IMR-90 (cell line): ENCODE measurements around the gene FAM241A. TPM values are rescaled to one million over a fixed set of nuclear protein-coding genes. Genes with fewer than 3 reads are reported as not detected.

ENCODE experiments used
- ATAC-seq: fragments of 200-7000 bp; cut with Tn5 transposase; 2 replicates; pipeline ENCODE4 v1.9.1; 2020; ENCODE audit warnings: low read depth, mild to moderate bottlenecking, moderate library complexity
- BruUV-seq: library from RNA; stranded (reverse); fragments of 400-500 nt; replicated peaks from 2 replicates; lab custom pipeline; 2021; lab: Mats Ljungman, UMichigan
- CTCF ChIA-PET: fragments of 300-600 bp; formaldehyde crosslinking; extraction: SDS; loops from one replicate; lab custom pipeline; 2021; ENCODE audit warnings: antibody characterized with exemption; lab: Yijun Ruan, JAX
- POLR2A ChIA-PET: fragments of 300-600 bp; sonication (Branson Sonifier 250); formaldehyde crosslinking; loops from one replicate; lab custom pipeline; 2022; ENCODE audit warnings: antibody characterized with exemption; ENCODE audit not compliant: unreplicated experiment; lab: Charles Lee
- DNase-seq: peaks from one replicate; pipeline ENCODE4 v3.0.0; 2013
- H2AFZ ChIP-seq: replicated peaks from 2 replicates; pipeline ENCODE3; 2013; ENCODE audit warnings: low read length, mild to moderate bottlenecking; ENCODE audit not compliant: poor library complexity
- H2AK5ac ChIP-seq: 2 replicates; pipeline ENCODE4 v1.6.1; 2013; ENCODE audit warnings: low read depth, low read length, inconsistent platforms
- H2AK9ac ChIP-seq: replicated peaks from 2 replicates; pipeline ENCODE3; 2013; ENCODE audit warnings: mild to moderate bottlenecking, low read depth, low read length, moderate library complexity; ENCODE audit not compliant: poor library complexity
- H2BK120ac ChIP-seq: 2 replicates; pipeline ENCODE4 v1.6.1; 2013; ENCODE audit warnings: low read depth, low read length, inconsistent platforms
- H2BK15ac ChIP-seq: 3 replicates; pipeline ENCODE4 v1.6.1; 2013; ENCODE audit warnings: low read depth, low read length, inconsistent platforms
- H2BK20ac ChIP-seq: 2 replicates; pipeline ENCODE4 v1.6.1; 2013; ENCODE audit warnings: low read depth, mild to moderate bottlenecking, inconsistent platforms, low read length, moderate library complexity
- H2BK5ac ChIP-seq: 2 replicates; pipeline ENCODE4 v1.6.1; 2013; ENCODE audit warnings: mild to moderate bottlenecking, low read depth, low read length, inconsistent platforms; ENCODE audit not compliant: poor library complexity, severe bottlenecking
- H3K14ac ChIP-seq: replicated peaks from 2 replicates; pipeline ENCODE4 v1.6.1; 2013; ENCODE audit warnings: low read depth, low read length, inconsistent platforms
- H3K18ac ChIP-seq: 2 replicates; pipeline ENCODE4 v1.6.1; 2013; ENCODE audit warnings: low read depth, low read length, control low read depth
- H3K23ac ChIP-seq: 2 replicates; pipeline ENCODE4 v1.6.1; 2013; ENCODE audit warnings: low read depth, low read length, inconsistent platforms
- H3K27ac ChIP-seq: 2 replicates; pipeline ENCODE4 v1.5.1; 2013; ENCODE audit warnings: mild to moderate bottlenecking, control low read depth, low read length; ENCODE audit not compliant: insufficient read depth
- H3K27me3 ChIP-seq: 2 replicates; pipeline ENCODE4 v1.6.1; 2013; ENCODE audit warnings: low read length; ENCODE audit not compliant: control insufficient read depth, insufficient read depth
- H3K36me3 ChIP-seq: 2 replicates; pipeline ENCODE4 v1.6.1; 2013; ENCODE audit warnings: low read length, mixed read lengths; ENCODE audit not compliant: control insufficient read depth, insufficient read depth
- H3K4ac ChIP-seq: 2 replicates; pipeline ENCODE4 v1.6.1; 2013; ENCODE audit warnings: low read depth, low read length, inconsistent platforms
- H3K4me1 ChIP-seq: 2 replicates; pipeline ENCODE4 v1.6.1; 2013; ENCODE audit warnings: low read length, mixed read lengths; ENCODE audit not compliant: control insufficient read depth, insufficient read depth
- H3K4me2 ChIP-seq: 2 replicates; pipeline ENCODE4 v1.6.1; 2013; ENCODE audit warnings: low read depth, mild to moderate bottlenecking, control low read depth, low read length, moderate library complexity
- H3K4me3 ChIP-seq: 2 replicates; pipeline ENCODE4 v1.5.1; 2013; ENCODE audit warnings: low read depth, mild to moderate bottlenecking, control low read depth, low read length, moderate library complexity; ENCODE audit not compliant: insufficient read depth
- H3K56ac ChIP-seq: 2 replicates; pipeline ENCODE4 v1.6.1; 2013; ENCODE audit warnings: low read length, inconsistent platforms; ENCODE audit not compliant: insufficient read depth; ENCODE audit errors: extremely low read depth
- H3K79me1 ChIP-seq, 2 experiments: 2 replicates each; pipeline ENCODE4 v1.6.1; 2013; ENCODE audit warnings: low read length in 2 of 2, inconsistent platforms in 1 of 2, low read depth in 1 of 2
- H3K9ac ChIP-seq: 2 replicates; pipeline ENCODE4 v1.6.1; 2013; ENCODE audit warnings: low read depth, low read length, control low read depth
- H3K9me1 ChIP-seq: 2 replicates; pipeline ENCODE4 v1.6.1; 2013; ENCODE audit warnings: low read length, inconsistent platforms; ENCODE audit not compliant: insufficient read depth
- H3K9me3 ChIP-seq: 2 replicates; pipeline ENCODE4 v1.6.1; 2013; ENCODE audit warnings: low read length; ENCODE audit not compliant: control insufficient read depth, insufficient read depth
- H4K20me1 ChIP-seq: 2 replicates; pipeline ENCODE4 v1.6.1; 2013; ENCODE audit warnings: low read length, inconsistent platforms; ENCODE audit not compliant: insufficient read depth
- H4K5ac ChIP-seq: 2 replicates; pipeline ENCODE4 v1.6.1; 2013; ENCODE audit warnings: mild to moderate bottlenecking, low read depth, low read length, control low read depth
- H4K8ac ChIP-seq, 2 experiments: 2 replicates each; pipeline ENCODE4 v1.6.1; 2013; ENCODE audit warnings: low read depth in 2 of 2, low read length in 2 of 2, control low read depth in 1 of 2, inconsistent platforms in 1 of 2
- H4K91ac ChIP-seq: 2 replicates; pipeline ENCODE4 v1.6.1; 2013; ENCODE audit warnings: low read depth, low read length, inconsistent platforms; ENCODE audit not compliant: insufficient read depth
- BHLHE40 ChIP-seq: fragments of 150-350 bp; IDR thresholded peaks from 2 replicates; pipeline ENCODE4 v1.6.1; 2016; ENCODE audit warnings: mild to moderate bottlenecking, low read depth, low read length
- CEBPB ChIP-seq: IDR thresholded peaks from 2 replicates; pipeline ENCODE4 v1.6.1; 2012; ENCODE audit warnings: low read depth, low read length, improper control_type of control experiment
- CHD1 ChIP-seq: IDR thresholded peaks from 2 replicates; pipeline ENCODE4 v1.6.1; 2012; ENCODE audit warnings: low read depth, low read length, improper control_type of control experiment
- FOS ChIP-seq: fragments of 150-350 bp; IDR thresholded peaks from 2 replicates; pipeline ENCODE4 v1.6.1; 2016; ENCODE audit warnings: low read depth, low read length
- MAZ ChIP-seq: IDR thresholded peaks from 2 replicates; pipeline ENCODE4 v1.6.1; 2012; ENCODE audit warnings: low read depth, mild to moderate bottlenecking, low read length, improper control_type of control experiment, moderate library complexity, borderline replicate concordance
- MXI1 ChIP-seq: IDR thresholded peaks from 2 replicates; pipeline ENCODE4 v1.6.1; 2012; ENCODE audit warnings: low read depth, mild to moderate bottlenecking, low read length, moderate library complexity, borderline replicate concordance
- NFE2L2 ChIP-seq: fragments of 150-350 bp; IDR thresholded peaks from 2 replicates; pipeline ENCODE4 v1.6.1; 2016; ENCODE audit warnings: low read depth, mild to moderate bottlenecking, low read length
- POLR2A ChIP-seq: IDR thresholded peaks from 2 replicates; pipeline ENCODE4 v1.6.1; 2012; ENCODE audit warnings: mild to moderate bottlenecking, low read depth, low read length
- RAD21 ChIP-seq: IDR thresholded peaks from 2 replicates; pipeline ENCODE4 v1.6.1; 2012; ENCODE audit warnings: low read length, improper control_type of control experiment
- RCOR1 ChIP-seq: IDR thresholded peaks from 2 replicates; pipeline ENCODE4 v1.6.1; 2012; ENCODE audit warnings: mild to moderate bottlenecking, low read length, improper control_type of control experiment; ENCODE audit not compliant: insufficient replicate concordance
- RFX5 ChIP-seq: IDR thresholded peaks from 2 replicates; pipeline ENCODE4 v1.8.0; 2012; ENCODE audit warnings: low read depth, mild to moderate bottlenecking, low read length, moderate library complexity
- SMC3 ChIP-seq: fragments of 150-350 bp; IDR thresholded peaks from 2 replicates; pipeline ENCODE4 v1.6.1; 2016; ENCODE audit warnings: low read depth, mild to moderate bottlenecking, antibody characterized with exemption, low read length, moderate library complexity
- WGBS, 2 experiments: methylation state at CpG; one replicate each; pipeline versions ENCODE4 v1.1.5 to v1.1.7; 2013; ENCODE audit warnings: missing lambda C conversion rate in 2 of 2; ENCODE audit not compliant: insufficient read length in 1 of 2; ENCODE audit errors: extremely low coverage in 2 of 2; 5-methylcytosine and 5-hydroxymethylcytosine counted together
- dilution Hi-C: fragments of 300-500 bp; cut with HindIII; formaldehyde crosslinking; loops from one replicate; pipeline ENCODE4 v1.14.3; 2018; ENCODE audit warnings: low sequenced_read_pairs; ENCODE audit not compliant: unreplicated experiment
- in situ Hi-C: fragments of 300-500 bp; cut with MboI; formaldehyde crosslinking; loops from 3 replicates; pipeline ENCODE4 v1.14.3; 2019; ENCODE audit warnings: low sequenced_read_pairs, inconsistent platforms, mixed read lengths
- intact Hi-C: fragments of 100-400 bp; cut with micrococcal nuclease; formaldehyde crosslinking; loops from 2 replicates; pipeline ENCODE4 v1.10.0; 2022
- polyA plus RNA-seq, 3 experiments: library from polyadenylated mRNA; depleted of rRNA; stranded (reverse); fragments of >200 nt; gene quantifications; 2 replicates each; pipeline ENCODE4 v1.2.3, GENCODE V29; 2012; ENCODE audit warnings: low replicate concordance in 1 of 3
- total RNA-seq: library from RNA; depleted of rRNA; stranded (reverse); fragments of >200 nt; gene quantifications from 2 replicates; pipeline ENCODE4 v1.2.3, GENCODE V29; 2012
- TF ChIP-seq, protein P1 (sequence below): fragments of 150-350 bp; IDR thresholded peaks from 2 replicates; pipeline ENCODE4 v1.6.1; 2017; ENCODE audit warnings: mild to moderate bottlenecking, antibody characterized with exemption, low read length, low read depth
- TF ChIP-seq, protein P2 (sequence below): fragments of 150-350 bp; IDR thresholded peaks from 2 replicates; pipeline ENCODE4 v1.6.1; 2016; ENCODE audit warnings: low read depth, mild to moderate bottlenecking, low read length, moderate library complexity, borderline replicate concordance
- TF ChIP-seq, protein P3 (sequence below): conservative IDR thresholded peaks from 2 replicates; pipeline ENCODE4 v1.5.1; 2012; ENCODE audit warnings: mild to moderate bottlenecking, low read depth, low read length, improper control_type of control experiment

The FAM241A gene
- total and polyA plus RNA-seq, 2 of the 4 experiments (the other 2 are of a cell fraction) = under 0.01 to 0.24 TPM

DNA sequence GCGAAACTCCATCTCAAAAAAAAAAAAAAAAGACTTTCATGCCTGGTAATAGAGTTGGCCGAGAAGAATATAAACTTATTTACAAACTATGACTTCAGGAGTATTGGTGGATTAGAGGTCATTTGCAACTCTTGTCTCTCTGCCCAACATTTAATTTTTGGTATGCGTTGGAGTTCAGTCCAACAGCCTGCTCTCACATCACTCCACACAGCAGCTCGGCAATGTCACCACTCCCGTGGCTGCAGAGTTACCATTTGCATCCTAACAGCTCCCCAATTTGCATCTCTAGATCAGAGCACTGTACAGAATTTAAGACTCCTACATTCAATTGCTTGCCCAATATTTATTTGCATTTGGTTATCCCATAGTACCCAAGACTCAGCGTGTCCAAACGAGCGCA lies 45.4 kb downstream of the FAM241A start:
- no peak overlapping the region for H3K56ac ChIP-seq
- no peak overlapping the region for H2BK120ac ChIP-seq
- no peak for ATAC-seq
- no peak overlapping the region for H3K14ac ChIP-seq
- in situ Hi-C loops (no loop called here), intact Hi-C loops (no loop called here), dilution Hi-C loops (no loop called here)
- H3K36me3 ChIP-seq = no peaks in the 10 kb centered on the region
- no peaks in the 10 kb centered on the region for H3K9me1 ChIP-seq
- no peaks in the 10 kb centered on the region for H4K20me1 ChIP-seq
- no TSS peak for BruUV-seq
- ChIA-PET POLR2A (interaction anchor here (0.6 kb wide), 1 partner anchor 14 kb away, joined by 4 read pairs; no protein-coding TSS in a partner anchor), CTCF (interaction anchor here (1.1 to 1.2 kb wide), 2 partner anchors 10 to 13 kb away, joined by 3 to 5 read pairs; no protein-coding TSS in a partner anchor)
- H3K79me1 ChIP-seq = no peaks in the 10 kb centered on the region
- no peak overlapping the region for H2AK5ac ChIP-seq
- no peaks in the 10 kb centered on the region for H3K9me3 ChIP-seq
- no peak overlapping the region for H3K9ac ChIP-seq
- no peak overlapping the region for H3K23ac ChIP-seq
- no peak overlapping the region for H3K4me3 ChIP-seq
- DNase-seq = no peak
- H2BK20ac ChIP-seq = no peak overlapping the region
- TF ChIP-seq NFE2L2 (no peak), MAZ (no peak), FOS (no peak), RAD21 (no peak), CEBPB (no peak), RCOR1 (no peak), POLR2A (no peak), MXI1 (no peak), CHD1 (no peak), SMC3 (no peak), RFX5 (no peak), BHLHE40 (no peak)
- TF ChIP-seq, protein P1, sequence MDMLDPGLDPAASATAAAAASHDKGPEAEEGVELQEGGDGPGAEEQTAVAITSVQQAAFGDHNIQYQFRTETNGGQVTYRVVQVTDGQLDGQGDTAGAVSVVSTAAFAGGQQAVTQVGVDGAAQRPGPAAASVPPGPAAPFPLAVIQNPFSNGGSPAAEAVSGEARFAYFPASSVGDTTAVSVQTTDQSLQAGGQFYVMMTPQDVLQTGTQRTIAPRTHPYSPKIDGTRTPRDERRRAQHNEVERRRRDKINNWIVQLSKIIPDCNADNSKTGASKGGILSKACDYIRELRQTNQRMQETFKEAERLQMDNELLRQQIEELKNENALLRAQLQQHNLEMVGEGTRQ = no peak
- TF ChIP-seq, protein P2, sequence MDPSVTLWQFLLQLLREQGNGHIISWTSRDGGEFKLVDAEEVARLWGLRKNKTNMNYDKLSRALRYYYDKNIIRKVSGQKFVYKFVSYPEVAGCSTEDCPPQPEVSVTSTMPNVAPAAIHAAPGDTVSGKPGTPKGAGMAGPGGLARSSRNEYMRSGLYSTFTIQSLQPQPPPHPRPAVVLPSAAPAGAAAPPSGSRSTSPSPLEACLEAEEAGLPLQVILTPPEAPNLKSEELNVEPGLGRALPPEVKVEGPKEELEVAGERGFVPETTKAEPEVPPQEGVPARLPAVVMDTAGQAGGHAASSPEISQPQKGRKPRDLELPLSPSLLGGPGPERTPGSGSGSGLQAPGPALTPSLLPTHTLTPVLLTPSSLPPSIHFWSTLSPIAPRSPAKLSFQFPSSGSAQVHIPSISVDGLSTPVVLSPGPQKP = no peak
- TF ChIP-seq, protein P3, sequence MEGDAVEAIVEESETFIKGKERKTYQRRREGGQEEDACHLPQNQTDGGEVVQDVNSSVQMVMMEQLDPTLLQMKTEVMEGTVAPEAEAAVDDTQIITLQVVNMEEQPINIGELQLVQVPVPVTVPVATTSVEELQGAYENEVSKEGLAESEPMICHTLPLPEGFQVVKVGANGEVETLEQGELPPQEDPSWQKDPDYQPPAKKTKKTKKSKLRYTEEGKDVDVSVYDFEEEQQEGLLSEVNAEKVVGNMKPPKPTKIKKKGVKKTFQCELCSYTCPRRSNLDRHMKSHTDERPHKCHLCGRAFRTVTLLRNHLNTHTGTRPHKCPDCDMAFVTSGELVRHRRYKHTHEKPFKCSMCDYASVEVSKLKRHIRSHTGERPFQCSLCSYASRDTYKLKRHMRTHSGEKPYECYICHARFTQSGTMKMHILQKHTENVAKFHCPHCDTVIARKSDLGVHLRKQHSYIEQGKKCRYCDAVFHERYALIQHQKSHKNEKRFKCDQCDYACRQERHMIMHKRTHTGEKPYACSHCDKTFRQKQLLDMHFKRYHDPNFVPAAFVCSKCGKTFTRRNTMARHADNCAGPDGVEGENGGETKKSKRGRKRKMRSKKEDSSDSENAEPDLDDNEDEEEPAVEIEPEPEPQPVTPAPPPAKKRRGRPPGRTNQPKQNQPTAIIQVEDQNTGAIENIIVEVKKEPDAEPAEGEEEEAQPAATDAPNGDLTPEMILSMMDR = no peak
- H4K5ac ChIP-seq = no peak overlapping the region
- no peaks in the 10 kb centered on the region for H3K4me1 ChIP-seq
- no peak overlapping the region for H2BK15ac ChIP-seq
- H3K27me3 ChIP-seq = no peaks in the 10 kb centered on the region
- H3K4ac ChIP-seq = no peak overlapping the region
- no peak overlapping the region for H2AFZ ChIP-seq
- H2AK9ac ChIP-seq = no peak overlapping the region
- no peak overlapping the region for H3K27ac ChIP-seq
- H3K4me2 ChIP-seq = no peak overlapping the region
- no peak overlapping the region for H3K18ac ChIP-seq
- H2BK5ac ChIP-seq = no peak overlapping the region
- no peak overlapping the region for H4K91ac ChIP-seq
- H4K8ac ChIP-seq = no peak overlapping the region
- 95% methylated on average over 6 of the region's 8 CpGs; no CpG with 5 or more reads in 1 of the 2 experiments for WGBS, 2 experiments
